Raji (cell line): ENCODE results near the gene DOCK2.

Source experiments
- POLR2A ChIP-seq: IDR thresholded peaks from 2 replicates; pipeline ENCODE4 v1.6.1; 2011; ENCODE audit warnings: low read depth, low read length, control low read depth; ENCODE audit not compliant: insufficient read depth

DOCK2 gene

DNA sequence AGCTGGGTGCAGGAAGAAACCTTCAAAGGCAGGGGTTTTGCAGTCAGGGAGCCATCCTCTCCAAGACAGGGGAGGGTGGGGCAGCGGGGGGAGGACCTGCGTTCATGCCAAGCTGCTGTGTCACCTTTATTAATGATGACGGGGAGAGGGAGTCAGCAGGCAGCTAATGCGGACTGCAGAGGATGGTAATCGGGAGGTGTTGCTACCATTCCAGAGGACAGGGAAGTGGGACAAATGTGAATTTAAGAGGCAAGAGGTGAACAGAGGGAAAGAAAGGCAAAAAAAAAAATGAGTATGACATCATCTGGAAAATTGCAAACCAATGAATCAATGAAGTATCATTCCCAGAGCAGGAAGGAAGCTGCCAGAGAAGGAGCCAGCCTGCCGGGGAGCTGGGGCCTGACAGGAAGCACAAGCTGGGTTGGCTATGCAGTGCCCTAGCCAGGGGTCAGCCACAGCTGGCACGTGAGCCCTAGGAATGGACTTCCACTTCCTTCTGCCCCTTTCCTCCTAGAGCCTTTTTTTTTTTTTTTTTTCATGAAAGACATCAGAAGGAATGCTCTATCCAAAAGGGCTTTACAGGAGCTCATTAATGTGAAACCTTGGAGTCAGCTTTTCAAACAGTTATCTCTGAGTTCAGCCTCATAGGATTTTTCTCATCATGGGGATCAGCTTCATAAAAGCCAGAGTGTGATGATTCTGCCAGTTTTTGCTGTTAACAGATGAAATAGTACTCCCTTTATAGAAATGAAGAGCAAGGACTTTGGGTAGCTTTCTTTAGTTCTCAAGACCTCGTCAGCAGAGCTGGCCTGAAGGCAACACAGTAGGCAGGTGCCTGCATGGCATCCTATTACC lies 334.1 kb downstream of the DOCK2 start:
- no peak for TF ChIP-seq POLR2A

DNA sequence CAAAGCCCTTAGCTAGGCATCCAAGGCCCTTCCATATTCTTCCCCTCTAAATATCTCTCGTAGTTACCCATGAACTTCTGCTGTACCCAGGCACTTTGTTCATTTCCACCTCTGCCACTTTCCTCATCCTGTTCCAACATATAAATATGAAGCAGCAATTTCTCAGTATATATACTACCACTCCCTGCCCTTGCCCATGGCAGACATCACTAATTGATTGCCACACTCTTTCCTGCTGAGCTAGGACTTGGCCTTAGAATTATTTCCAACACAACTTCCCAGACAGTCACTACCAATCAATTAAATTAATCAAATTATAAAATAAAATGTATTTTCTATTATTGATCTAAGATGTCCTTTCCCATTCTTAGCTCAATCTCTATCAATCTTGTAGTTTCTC lies 334.7 kb downstream of the DOCK2 start:
- no peak for TF ChIP-seq POLR2A

DNA sequence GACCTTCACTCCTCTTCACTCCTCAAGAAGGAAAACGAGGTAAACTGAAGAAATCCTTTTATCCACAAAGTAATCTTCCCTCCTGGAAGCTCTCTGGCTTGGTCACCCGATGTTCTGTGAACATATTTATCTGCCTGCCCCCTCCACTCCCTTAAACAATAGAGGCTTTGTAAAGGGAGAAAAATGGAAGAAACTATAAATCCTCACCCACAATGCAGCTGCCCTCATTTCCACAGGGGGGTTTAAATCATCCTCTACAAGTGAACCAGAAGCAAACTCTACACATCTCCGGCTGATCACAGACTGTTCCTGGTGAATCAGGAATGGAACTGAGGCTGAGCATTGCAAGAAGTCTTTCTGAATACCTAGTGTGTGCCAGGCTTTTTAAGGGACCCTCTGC lies 336.0 kb downstream of the DOCK2 start:
- TF ChIP-seq POLR2A = no peak

DNA sequence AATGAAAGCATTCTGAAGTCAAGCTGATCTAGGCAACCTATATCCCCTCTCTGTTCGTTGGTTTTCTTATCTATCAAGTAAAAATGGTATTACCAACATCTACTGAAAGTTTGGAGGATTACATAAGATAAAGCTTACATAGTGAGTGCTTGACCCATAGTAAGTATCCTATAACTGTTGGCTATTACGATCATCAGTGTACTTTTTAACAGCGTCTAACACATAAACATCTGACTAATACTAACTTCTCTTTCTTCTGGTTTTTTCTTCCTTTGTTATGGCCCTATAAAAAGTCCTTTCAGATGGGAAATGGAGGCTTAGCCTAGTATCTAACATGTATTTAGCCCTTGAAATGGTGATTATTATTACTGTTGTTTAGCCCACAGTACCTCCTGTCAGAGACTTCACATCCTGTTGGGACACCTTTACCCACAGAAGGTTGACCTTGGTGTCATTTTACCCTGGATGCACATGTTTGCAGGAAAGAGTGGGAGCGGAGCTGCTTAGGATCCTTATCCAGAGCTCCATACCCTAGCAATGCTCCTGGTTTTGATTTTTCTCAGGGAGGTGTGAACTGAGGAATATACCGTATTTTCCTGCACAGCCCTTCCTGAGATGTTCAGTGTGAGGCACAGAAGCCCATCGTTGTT lies 337.2 kb downstream of the DOCK2 start:
- no peak for TF ChIP-seq POLR2A

DNA sequence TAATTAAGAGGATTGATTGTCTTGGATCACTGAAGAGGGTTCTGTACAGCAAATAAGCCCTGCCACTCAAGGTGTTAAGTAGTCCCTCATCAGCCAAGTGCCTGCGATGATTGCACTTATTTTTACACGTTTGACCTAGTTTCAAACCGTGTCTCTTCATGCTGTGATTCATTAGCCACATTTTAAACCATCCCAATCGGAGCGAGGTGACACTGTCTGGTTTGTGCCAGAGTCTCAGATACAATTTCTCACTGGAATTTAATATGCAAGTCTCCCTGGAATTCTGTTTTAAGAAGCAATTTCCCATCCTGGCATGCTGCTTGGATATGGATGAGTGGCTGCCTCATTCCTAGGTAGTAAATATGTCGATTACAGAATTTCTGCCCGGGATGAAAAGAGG lies 341.6 kb downstream of the DOCK2 start:
- no peak for TF ChIP-seq POLR2A

DNA sequence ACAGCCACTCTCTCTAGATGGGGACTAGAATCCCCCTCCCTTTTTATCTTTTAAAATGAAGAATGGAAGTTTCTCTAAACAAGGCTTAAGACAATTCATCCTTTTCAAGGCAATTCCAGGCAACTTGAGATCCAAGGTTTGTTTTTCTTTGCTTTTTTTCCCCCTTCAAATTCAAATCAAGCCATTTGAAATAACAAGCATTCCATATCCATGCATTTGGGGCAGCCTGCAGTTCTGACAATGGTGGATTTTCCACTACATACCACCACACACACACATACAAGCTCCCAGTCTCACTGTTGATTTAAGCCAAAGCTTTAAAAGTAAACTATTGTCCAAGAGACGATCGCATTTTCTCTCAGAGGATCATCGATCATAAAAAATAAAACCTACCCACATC lies 342.8 kb downstream of the DOCK2 start:
- no peak for TF ChIP-seq POLR2A

DNA sequence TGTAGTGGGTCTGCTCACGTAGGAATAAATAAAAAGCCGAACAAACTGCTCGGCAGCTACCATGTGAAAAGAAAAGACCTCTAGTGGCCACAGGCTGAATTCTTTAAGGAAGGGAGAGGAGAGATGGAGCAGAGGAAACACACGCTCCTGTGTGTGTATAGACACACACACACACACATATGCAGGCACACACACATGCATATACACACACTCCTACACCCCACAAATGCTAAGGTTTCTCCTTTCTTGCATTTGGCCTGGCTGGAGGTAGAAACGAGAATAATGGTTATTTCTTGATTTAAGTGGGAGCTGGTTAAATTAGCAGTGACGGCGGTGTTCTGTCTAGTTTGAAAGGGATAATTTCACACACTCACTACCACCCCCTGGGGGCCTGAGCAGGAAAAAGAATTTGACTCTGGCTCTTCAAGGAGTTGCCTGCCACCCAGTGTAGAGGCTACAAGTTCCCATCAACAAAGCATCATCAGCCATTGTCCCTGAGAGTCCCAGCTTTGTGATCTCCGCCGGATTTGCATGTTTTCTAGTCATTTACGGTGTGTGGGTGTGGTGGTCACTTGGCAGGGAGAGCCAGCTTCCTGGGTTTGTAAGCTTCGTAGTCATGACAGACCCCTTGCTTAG lies 343.5 kb downstream of the DOCK2 start, which contains the start of gene INSYN2B:
INSYN2B (minus strand) TSS at position 78 of the 636 bp plus-strand sequence. CDS start 96,597 bp downstream, outside the sequence.
- TF ChIP-seq POLR2A = no peak

DNA sequence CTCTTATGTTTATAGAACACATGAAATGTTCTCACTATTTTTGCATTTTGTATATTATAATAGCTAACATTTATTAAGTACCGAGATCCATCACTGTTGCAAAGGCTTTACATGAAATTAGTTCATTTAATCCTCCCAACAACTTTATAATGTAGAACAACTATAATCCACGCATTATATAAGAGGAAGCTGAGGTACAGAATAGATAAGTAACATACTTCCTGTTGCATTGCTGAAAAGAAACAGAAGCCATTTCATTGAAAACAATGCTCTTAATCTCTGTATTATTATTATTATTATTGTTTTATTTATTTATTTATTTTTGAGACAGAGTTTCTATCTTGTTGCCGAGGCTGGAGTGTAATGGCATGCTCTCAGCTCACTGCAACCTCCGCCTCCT lies 351.1 kb downstream of the DOCK2 start:
- TF ChIP-seq POLR2A = no peak

DNA sequence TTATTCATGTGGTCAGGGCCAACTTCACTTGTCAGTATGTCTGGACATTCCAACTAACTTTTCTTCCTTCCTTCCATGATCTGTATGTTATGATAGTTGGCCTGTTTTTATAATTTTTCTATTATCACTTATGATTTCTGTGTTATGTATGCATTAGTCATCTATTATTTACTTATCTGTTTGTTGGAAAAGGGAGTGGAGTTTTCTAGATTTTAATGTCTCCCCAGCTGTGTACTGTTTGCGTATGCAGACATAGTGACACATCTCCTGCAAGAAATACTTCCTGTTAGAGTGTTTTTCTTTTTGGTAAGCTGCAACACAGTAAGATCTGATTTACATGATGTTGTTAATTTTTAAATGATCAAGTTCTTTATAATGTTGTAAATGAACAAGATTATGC lies 351.9 kb downstream of the DOCK2 start:
- TF ChIP-seq POLR2A = no peak

DNA sequence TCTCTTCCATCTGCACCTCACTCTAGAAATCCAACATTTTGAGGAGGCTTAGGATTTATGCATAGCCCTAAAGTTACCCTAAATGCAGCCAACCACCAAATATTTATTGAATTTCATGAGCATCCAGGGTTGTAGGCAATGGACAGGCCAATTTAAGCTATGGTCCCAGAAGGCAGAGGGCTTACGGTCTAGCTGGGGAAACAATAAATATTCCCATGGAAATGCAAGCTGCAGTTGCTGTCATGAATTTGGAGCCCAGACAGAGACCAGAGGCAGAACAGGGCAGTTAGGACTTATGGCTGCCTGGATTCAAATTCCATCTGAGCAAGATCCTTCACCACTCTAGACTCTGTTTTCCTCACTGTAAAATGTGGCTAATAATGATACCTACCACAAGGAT lies 352.3 kb downstream of the DOCK2 start:
- TF ChIP-seq POLR2A = no peak

DNA sequence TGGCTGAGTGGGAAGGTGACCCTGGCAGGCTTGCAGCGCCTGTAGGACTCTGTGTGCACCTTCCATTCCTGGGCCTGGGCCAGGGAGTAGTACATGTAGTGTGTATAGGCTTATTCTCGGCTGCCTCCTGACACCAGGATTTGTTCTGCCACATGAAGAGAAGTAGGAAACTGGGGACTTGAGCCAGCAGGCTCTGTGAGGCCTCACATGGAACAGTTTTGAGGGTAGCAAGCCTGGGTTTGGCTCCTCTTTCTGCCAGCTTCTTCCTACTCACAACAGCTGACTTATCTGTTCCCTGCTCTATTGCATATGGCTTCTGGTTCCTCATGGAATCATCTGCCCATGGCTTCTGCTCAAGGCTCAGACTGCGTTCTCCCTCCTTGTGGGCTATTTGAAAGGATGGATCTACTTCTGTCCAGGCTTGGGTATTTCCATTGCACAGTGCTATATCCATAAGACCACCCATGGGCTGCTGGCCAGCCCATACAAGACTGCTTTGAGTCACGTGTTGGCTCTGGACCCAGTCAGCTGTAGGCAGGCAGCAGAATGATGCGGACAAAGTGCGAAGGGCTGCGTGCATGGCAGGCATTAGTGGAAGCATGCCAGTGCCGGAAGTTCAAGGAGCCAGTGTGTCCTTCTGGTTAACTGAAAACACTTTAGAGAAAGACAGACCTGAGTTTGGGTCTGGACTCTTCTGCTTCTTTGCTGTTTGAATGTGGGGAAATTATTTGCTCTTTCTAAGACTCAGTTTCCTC lies 354.2 kb downstream of the DOCK2 start:
- TF ChIP-seq POLR2A = no peak

DNA sequence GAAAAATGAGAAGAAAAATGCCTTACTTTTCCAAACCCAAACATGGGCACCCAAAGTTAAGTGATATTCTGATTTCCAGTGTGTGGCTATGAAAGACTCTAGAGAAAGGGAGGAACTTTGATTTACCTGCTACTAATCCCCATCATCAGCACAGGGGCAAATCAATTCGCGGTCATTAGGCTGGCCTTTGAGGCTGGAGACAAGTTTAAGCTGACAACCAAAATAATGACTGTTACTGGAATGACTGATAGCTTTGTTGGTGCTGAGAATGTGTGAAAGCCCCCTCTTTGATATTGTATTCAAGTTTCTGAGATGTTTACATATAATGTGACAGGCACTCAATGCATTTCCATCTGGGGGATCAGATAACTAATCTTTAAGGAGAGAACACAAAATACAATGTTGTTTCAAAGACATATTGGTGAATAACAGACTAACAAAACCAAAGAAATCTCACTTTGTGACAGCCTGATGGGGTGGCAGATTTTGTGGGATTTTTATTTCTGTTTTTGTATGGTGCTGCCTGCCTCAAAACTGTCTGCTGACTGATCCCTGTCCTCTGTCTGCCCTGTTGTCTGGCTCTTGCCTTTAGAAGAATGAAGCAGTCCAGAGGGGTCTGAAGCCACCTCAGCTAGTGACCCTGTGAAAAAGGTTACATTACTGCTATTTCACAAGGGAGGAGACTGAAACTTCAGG lies 355.9 kb downstream of the DOCK2 start:
- no peak for TF ChIP-seq POLR2A

DNA sequence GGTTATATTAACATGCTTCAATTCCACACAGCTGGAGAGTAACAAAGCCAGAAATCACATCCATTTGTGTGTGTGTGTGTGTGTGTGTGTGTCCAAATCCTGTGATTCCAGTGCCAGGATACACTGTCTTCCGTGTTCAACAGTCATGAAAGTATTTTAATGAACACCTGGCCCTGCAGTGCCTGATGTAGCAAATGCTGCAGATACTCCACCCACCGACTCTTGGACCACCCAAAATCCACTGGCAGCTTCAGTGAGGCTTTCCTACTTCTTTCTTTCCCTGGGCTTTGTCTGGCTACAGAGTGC lies 356.4 kb downstream of the DOCK2 start:
- no peak for TF ChIP-seq POLR2A

DNA sequence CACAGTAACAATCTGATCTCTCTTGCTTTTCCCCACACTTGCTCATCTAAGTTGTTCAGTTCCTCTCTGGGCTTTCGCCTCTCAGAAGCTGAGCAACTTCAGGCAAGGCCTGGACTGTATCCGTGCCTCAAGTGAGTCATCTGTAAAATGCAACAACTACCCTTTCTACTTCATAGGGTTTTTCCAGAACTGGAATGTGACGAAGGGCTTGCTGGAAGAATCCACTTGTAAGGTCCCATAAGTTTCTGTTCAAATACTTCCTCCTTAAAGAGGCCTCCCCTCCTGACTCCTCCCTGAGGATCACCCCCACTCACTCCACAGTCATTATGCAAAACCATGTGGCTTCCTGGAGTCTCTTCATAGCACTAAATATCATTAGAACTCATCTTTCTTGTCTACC lies 360.7 kb downstream of the DOCK2 start:
- TF ChIP-seq POLR2A = no peak

DNA sequence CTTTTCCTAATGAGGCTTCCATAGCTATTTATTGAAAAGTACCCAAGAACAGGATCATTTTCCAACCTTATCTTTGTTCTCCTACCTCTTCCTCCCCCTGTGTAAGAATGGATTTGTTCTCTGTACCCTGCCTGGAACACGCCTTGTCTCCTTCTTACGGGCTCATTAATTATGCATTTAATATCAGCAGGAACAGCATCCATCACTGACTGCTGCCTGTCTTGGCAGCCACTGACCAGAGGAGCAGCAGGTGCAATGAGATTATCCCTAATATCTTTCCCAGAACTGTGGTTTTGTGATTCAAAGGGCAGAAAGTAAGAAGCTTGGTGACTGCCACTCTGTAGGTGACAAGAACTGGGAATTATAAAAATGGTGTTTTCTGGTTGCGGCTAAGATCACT lies 362.5 kb downstream of the DOCK2 start:
- TF ChIP-seq POLR2A = no peak
